Stimulated activated CD8-positive, alpha-beta memory T cell treated with anti-CD3 and anti-CD28 coated beads, Interleukin-4, amount 100 ng/mL, for 48 hours (primary cell): Measurements from ENCODE around the gene CFAP410.

Source experiments
- DNase-seq: peaks from one replicate; pipeline ENCODE4 v3.0.0-alpha.2; 2020

The CFAP410 gene

DNA sequence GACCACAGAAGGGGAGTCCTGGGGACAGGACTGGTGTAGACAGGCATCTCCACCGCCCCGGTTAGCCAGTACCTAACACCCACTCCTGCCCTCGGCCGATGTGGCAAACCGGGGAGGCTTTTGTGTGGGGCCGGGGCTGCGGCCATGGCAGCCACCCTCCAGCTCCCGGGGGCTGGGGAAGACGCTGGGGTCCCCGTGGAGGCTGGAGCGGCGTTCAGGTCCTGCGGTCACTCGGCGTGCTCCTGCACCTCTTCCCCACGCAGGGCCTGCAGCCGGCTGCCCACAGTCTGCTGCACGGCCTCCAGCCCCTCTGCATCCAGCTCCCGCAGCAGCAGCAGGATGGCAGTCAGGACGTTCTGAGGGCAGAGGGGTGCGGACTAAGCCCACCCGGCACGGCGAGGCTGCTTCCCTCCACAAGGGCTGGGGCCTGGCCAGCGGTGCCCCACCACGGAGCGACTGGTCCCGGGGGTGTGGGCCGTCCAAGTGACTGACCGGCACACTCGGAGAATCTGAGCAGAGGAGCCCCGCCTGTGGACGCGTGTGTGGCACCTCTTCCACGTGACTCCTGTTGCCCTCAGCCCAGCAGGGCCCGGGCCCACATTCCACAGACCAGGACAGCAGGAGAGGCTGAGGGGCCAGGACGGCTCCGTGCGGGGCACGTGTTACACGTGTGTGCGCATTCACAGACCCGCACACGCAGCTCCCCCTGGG is 9.1 kb downstream of the CFAP410 start:
- DNase-seq, result no peak

DNA sequence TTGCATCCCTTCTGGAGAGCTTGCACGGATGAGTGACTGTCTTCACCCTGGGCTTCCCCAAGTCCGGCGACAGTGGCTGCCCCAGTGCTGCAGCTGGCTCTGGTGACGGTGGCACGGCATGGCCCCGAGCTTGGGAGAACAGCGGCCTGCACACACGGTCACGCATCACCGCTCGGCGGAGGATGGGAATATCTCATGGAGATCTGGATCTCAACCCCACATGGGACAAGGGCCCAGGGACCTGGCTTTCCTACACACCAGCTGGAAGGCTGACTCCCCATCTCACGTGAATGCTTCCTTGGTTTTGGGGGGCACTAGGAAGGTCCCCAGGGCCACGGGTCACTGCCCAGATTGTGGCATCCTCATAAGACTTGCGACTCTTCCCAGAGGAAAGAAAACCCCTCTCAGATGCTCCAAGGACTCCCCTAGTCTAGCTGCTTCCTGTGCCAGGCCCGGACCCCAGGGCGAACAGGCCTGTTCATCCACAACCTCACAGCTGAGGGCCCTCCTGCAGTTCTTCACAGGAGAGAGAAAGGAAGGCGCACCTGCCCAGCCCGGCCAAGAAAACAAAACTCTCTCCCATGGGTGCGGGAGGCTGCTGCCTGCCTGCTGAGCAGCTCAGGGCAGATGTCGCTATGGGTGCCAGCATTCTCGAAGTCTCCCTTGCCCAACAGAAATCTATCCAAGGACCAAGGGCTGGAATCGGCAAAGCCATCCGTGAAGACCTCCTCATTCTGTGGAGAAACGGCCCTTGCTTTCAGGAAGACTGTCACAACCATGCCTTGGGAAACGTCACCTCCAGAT is 9.9 kb downstream of the CFAP410 start:
- DNase-seq, result no peak

GRCh38 chr21:44328242-44328895 is 10.8 kb downstream of the CFAP410 start:
- no peak for DNase-seq

DNA sequence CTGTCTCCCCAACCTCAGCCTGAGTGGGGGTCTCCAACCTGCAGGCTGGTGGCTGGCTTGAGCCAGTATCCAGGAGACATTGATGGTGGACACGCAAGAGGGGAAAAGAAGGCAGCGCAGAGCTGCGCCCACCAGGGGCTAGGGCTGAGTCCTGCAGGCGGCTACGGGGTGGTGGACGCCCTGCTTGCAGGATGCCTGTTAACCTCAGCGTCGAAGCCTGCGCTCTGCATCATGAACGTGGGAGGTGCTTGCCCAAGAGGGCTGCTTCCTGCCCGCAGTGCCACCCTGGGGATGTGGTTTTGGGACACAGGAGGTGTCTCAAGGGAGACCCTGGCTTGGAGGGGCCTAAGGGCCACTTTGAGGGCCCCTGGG is 11.6 kb downstream of the CFAP410 start:
- no peak for DNase-seq

DNA sequence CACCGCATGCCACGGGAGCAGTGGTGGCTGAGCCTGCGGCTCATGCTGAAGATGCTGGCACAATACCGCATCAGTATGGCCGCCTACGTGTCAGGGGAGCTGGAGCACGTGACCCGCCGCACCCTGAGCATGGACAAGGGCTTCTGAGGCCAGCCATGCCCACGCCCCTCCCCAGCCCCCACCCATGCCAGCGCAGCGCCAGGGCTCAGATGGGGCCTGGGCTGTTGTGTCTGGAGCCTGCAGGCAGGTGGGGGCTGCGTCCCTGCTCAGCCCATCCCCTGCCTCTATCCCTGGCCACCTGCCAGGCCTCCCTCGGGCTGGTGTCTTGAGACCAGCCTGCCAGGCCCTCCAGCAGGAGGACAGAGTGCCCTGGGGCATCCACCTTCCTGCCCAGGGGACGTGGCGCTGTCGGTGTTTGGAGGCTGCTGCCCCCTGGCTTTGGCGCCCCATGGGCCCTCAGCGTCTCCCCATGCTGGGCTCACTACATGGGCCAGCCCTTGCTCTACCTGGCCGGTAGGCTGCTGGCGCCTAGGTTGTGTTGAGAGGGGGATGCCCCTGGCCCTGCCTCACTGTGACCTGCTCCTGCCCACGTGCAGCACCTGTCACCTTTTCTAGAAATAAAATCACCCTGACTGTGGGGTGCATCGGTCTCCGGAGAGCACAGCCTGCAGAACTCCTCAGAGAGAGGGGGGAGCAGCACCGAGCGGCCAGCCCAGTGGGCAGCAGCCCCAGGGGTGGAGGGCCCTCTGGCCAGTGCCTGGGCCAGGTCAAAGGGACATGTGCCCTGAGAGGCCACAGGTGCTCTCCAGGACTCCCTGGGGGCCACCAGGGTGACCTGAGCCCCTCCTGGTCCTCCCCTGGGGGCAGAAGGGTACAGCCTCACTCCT is 12.2 kb downstream of the CFAP410 start:
- DNase-seq, result no peak

- DNase-seq, result no peak
These were observed 12.9 kb downstream of the CFAP410 start for GRCh38 chr21:44326272-44326647.

DNA sequence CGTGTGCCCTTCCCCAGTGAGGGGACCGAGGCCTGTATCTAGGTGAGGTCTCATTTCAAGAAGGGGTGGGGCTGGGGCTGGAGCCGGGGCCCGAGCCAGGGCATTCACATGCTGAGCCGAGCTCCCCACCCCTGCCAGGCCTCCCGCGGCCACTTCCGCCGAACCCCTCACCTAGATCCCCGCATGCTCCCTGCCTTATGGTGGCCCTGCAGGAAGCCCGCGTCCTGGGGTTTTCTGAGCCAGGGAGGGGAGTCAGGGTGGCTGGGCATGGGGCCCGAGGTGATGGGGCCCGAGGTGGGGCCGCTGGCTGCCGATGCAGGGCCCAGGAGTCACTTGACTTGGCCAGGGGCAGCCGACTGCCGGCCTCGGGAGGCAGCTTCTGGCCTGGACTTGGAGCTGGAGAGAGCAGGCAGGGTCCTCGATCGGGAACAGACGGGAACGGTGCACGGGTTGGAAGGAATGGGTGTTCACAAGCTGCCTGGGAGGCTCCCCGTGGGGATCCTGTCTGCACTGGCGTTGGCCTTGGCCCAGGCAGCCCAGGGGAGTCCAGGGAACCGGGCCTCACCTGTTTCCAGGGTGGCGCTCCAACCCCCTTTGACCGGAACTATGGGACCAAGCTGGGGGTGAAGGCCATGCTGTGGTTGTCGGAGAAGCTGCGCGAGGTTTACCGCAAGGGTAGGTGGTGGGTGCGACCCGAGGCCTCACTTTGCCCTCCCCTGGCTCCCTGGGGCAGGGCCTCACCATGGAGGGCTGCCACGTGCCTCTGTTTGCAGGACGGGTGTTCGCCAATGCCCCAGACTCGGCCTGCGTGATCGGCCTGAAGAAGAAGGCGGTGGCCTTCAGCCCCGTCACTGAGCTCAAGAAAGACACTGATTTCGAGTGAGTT is 13.6 kb downstream of the CFAP410 start:
- no peak for DNase-seq

- no peak for DNase-seq
These were observed 14.4 kb downstream of the CFAP410 start for GRCh38 chr21:44324854-44325107.

GRCh38 chr21:44324106-44324853 is 14.9 kb downstream of the CFAP410 start:
- DNase-seq, result no peak

- no peak for DNase-seq
These were observed 15.6 kb downstream of the CFAP410 start for GRCh38 chr21:44323591-44323990.

- no peak for DNase-seq
These were observed 16.4 kb downstream of the CFAP410 start for GRCh38 chr21:44322621-44323325.

DNA sequence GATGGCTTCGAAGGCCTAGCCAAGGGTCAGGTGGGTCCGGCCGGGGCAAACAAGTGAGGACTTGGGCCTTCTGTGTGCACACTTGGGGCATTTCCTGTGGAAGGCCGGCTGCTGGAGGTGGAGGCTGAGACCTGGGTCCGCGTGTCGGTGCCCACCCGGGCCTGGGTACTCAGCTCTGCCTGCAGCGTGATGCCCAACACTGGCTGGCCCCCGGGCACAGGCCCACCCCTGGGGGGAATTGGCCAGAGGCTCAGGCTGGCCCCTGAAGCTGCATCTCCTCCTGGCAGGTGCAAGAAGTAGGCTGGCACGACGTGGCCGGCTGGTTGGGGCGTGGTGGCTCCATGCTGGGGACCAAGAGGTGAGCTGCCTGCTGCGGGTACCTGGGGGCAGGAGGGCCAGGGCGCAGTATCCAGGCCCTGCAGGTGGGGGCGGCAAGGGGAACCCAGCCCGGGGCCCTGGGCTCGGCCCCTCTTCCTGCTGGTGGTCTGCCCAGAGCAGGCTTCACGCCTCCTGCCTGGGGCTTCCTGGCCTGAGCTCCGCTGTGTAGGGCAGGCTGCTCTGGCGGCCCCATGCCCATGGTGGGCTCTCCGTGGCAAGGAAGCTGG is 17.2 kb downstream of the CFAP410 start:
- DNase-seq, result no peak

DNA sequence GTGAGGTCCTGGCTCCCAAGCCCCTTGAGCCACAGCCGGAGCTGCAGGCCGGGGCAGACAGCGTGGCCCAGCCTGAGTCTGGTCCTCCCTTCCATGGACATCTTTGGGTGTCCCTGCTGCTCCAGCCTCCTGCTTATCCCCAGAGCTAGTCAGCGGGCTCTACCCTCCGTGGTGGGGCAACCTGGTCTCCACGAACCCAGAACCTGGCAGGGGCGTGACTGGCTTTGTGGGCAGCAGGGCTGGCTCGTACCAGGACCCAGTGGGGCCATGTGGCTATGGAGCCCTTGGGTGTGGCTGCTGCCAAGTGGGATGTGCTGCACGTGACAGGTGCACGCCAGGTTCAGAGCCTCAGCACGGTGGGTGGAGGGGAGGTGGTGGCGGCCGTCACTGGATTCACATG is 18.3 kb downstream of the CFAP410 start:
- DNase-seq, result no peak

DNA sequence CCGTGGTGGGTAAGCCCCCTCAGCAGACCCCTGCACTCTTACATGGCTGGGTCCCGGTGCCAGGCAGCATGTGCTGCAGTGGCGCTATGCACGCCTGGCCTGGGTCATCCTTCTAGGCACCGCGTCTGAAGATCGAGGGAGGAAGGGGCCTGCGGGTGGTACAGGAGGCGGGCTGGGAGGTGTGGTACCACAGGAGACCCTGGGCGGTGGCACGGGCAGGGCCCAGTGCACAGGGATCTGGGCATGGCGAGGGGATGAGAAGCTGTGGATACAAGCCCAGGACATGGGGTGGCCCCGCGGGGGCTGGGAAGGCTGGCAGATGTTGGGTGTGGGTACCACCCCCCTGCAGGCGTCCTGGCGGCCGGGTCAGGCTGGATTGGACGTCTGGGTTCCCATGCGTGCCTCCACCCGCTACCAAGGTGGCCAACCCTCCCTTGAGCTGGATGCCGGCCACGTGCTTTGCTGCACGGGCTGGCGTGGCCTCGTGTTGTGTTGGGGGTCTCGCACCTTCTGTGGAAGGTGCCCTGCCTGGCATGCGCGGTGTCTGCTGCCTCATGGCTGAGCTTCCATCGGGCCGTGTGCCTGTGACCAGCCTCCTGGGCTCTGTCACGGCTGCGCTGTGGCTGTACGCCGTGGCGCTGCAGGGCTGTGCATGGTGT is 19.7 kb downstream of the CFAP410 start:
- no peak for DNase-seq

GRCh38 chr21:44318489-44319285 is 20.5 kb downstream of the CFAP410 start:
- no peak for DNase-seq

GRCh38 chr21:44317871-44318270 is 21.3 kb downstream of the CFAP410 start:
- no peak for DNase-seq

- no peak for DNase-seq
These were observed 21.9 kb downstream of the CFAP410 start for GRCh38 chr21:44317241-44317782.

- DNase-seq, result no peak
These were observed 22.8 kb downstream of the CFAP410 start for GRCh38 chr21:44316277-44316900.
